Uterus (tissue), 2 donors: ENCODE data around the gene ELMO2.

Experiments
- CTCF ChIP-seq, 4 experiments: fragments of 200-600 bp in 2 of 4; fragments of 450-650 bp in 2 of 4; sonication (generic) in 2 of 4; IDR thresholded peaks; one replicate each; pipeline ENCODE4 v1.5.1; 2016 to 2019; ENCODE audit warnings: antibody characterized with exemption in 4 of 4, mild to moderate bottlenecking in 2 of 4, moderate library complexity in 1 of 4
- POLR2A ChIP-seq, 2 donors: fragments of 450-650 bp; IDR thresholded peaks; one replicate each; pipeline ENCODE4 v1.6.1; 2016; ENCODE audit warnings: antibody characterized with exemption in 2 of 2, mild to moderate bottlenecking in 1 of 2, moderate library complexity in 1 of 2

- TF ChIP-seq CTCF (IDR thresholded peaks at IDR 0.05) (no peak), POLR2A (IDR thresholded peaks at IDR 0.05) (no peak)
Measured at GRCh38 chr20:46398963-46399362, 7.5 kb downstream of the ELMO2 start.
